PC-3 (cell line): ENCODE results near the gene NTM. TPM values are rescaled to one million over a fixed set of nuclear protein-coding genes. Genes with fewer than 3 reads are reported as not detected.

Experiments
- ATAC-seq: fragments of 200-7000 bp; cut with Tn5 transposase; 2 replicates; pipeline ENCODE4 v1.9.1; 2020; ENCODE audit warnings: mild to moderate bottlenecking, moderate library complexity
- BruUV-seq: library from RNA; stranded (reverse); fragments of 400-500 nt; replicated peaks from 2 replicates; lab custom pipeline; 2021; lab: Mats Ljungman, UMichigan
- CTCF ChIA-PET: fragments of 300-600 bp; sonication (Branson Sonifier 250); formaldehyde crosslinking; loops from one replicate; lab custom pipeline; 2022; ENCODE audit warnings: antibody characterized with exemption; lab: Charles Lee
- POLR2A ChIA-PET: fragments of 300-600 bp; sonication (Branson Sonifier 250); formaldehyde crosslinking; loops from one replicate; lab custom pipeline; 2022; ENCODE audit warnings: antibody characterized with exemption; ENCODE audit not compliant: unreplicated experiment; lab: Charles Lee
- DNase-seq: peaks from one replicate; pipeline ENCODE4 v3.0.0-alpha.2; 2015
- H2AFZ ChIP-seq: fragments of 300-600 bp; sonication (generic); 2 replicates; pipeline ENCODE4 v1.6.0; 2016; ENCODE audit warnings: antibody characterized with exemption, low read length
- H3F3A ChIP-seq: fragments of 300-600 bp; sonication (generic); one replicate; pipeline ENCODE4 v1.6.0; 2017; ENCODE audit warnings: antibody characterized with exemption, low read length, control low read depth, mild to moderate bottlenecking; ENCODE audit not compliant: unreplicated experiment
- H3K27ac ChIP-seq: fragments of 300-600 bp; sonication (generic); 2 replicates; pipeline ENCODE4 v1.5.1; 2016; ENCODE audit warnings: mild to moderate bottlenecking, low read length
- H3K27me3 ChIP-seq: fragments of 300-600 bp; sonication (generic); 2 replicates; pipeline ENCODE4 v1.6.1; 2016; ENCODE audit warnings: low read length, mixed read lengths
- H3K36me3 ChIP-seq: fragments of 300-600 bp; sonication (generic); 2 replicates; pipeline ENCODE4 v1.6.1; 2016; ENCODE audit warnings: low read depth, mixed run types, low read length, mixed read lengths
- H3K4me1 ChIP-seq: fragments of 300-600 bp; sonication (generic); 2 replicates; pipeline ENCODE4 v1.5.1; 2016; ENCODE audit warnings: low read length; ENCODE audit not compliant: insufficient read depth
- H3K4me2 ChIP-seq: fragments of 300-600 bp; sonication (generic); 2 replicates; pipeline ENCODE4 v1.6.0; 2016; ENCODE audit warnings: low read length
- H3K4me3 ChIP-seq: fragments of 300-600 bp; sonication (generic); 2 replicates; pipeline ENCODE4 v1.5.1; 2016; ENCODE audit warnings: mild to moderate bottlenecking, low read length, mixed read lengths
- H3K79me2 ChIP-seq: fragments of 300-600 bp; sonication (generic); 2 replicates; pipeline ENCODE4 v1.6.1; 2017; ENCODE audit warnings: low read length, mixed read lengths
- H3K9ac ChIP-seq: fragments of 300-600 bp; sonication (generic); 2 replicates; pipeline ENCODE4 v1.6.0; 2016; ENCODE audit warnings: mild to moderate bottlenecking, low read length
- H3K9me2 ChIP-seq: fragments of 300-600 bp; sonication (generic); replicated peaks from 2 replicates; pipeline ENCODE4 v1.6.1; 2016; ENCODE audit warnings: mixed run types, low read length, mixed read lengths
- H3K9me3 ChIP-seq: fragments of 300-600 bp; sonication (generic); 2 replicates; pipeline ENCODE4 v1.6.1; 2016; ENCODE audit warnings: low read length, mixed read lengths
- H4K20me1 ChIP-seq: fragments of 300-600 bp; sonication (generic); 2 replicates; pipeline ENCODE4 v1.6.1; 2016; ENCODE audit warnings: low read length, mixed read lengths
- CTCF ChIP-seq: fragments of 300-600 bp; sonication (generic); conservative IDR thresholded peaks from 2 replicates; pipeline ENCODE4 v1.5.1; 2017; ENCODE audit warnings: antibody characterized with exemption, low read depth, mild to moderate bottlenecking, low read length
- EZH2 ChIP-seq: fragments of 300-600 bp; sonication (generic); IDR thresholded peaks from one replicate; pipeline ENCODE4 v1.6.1; 2017; ENCODE audit warnings: antibody characterized with exemption, mild to moderate bottlenecking, low read length; ENCODE audit not compliant: unreplicated experiment
- EZH2phosphoT487 ChIP-seq: fragments of 300-600 bp; sonication (generic); IDR thresholded peaks from 2 replicates; pipeline ENCODE4 v1.6.1; 2018; ENCODE audit warnings: mild to moderate bottlenecking, antibody characterized with exemption, low read length, borderline replicate concordance
- intact Hi-C: fragments of 100-400 bp; cut with micrococcal nuclease; formaldehyde crosslinking; loops from 2 replicates; pipeline ENCODE4 v1.9.0; 2023
- total RNA-seq: library from RNA; depleted of rRNA; stranded (reverse); fragments of >200 nt; gene quantifications from 2 replicates; pipeline ENCODE4 v1.2.3, GENCODE V29; 2014

The NTM gene
- total RNA-seq, 1 experiment from 2014 or later = not detected

- intact Hi-C loops = no loop called here
- ATAC-seq (no peak), DNase-seq (no peak)
- no peak for TF ChIP-seq EZH2phosphoT487
- TF ChIP-seq EZH2 = no peak
- TF ChIP-seq CTCF = no peak
- Histone ChIP-seq H3K4me2 (no peak overlapping the region), H3K27ac (no peak overlapping the region), H2AFZ (no peak overlapping the region), H3K9me3 (0 out of 2 replicates have a peak, but pooled peaks cover 13% of the 10 kb centered on the region), H4K20me1 (no peaks in the 10 kb centered on the region), H3K9ac (no peak overlapping the region), H3K4me1 (peaks cover 12% of the 10 kb centered on the region), H3K9me2 (no peaks in the 10 kb centered on the region), H3K4me3 (no peak overlapping the region), H3F3A (no peaks in the 10 kb centered on the region), H3K79me2 (no peaks in the 10 kb centered on the region), H3K27me3 (no peaks in the 10 kb centered on the region), H3K36me3 (no peaks in the 10 kb centered on the region)
- ChIA-PET CTCF (no interaction called here), POLR2A (no interaction called here)
- no TSS peak for BruUV-seq
Measured at GRCh38 chr11:132022733-132023478, 652.5 kb downstream of the NTM start.

GRCh38 chr11:132024587-132025295 is 654.3 kb downstream of the NTM start:
- no peaks in the 10 kb centered on the region for H3K36me3 ChIP-seq
- peak overlapping the region; percentile 36 for H3K4me2 ChIP-seq
- H4K20me1 ChIP-seq = no peaks in the 10 kb centered on the region
- no TSS peak for BruUV-seq
- TF ChIP-seq EZH2 (no peak), EZH2phosphoT487 (no peak), CTCF (no peak)
- H3F3A ChIP-seq = no peaks in the 10 kb centered on the region
- H3K9me3 ChIP-seq = 0 out of 2 replicates have a peak, but pooled peaks cover 10% of the 10 kb centered on the region
- H2AFZ ChIP-seq = 0 out of 2 replicates have a peak overlapping the region, but pooled peaks have one; percentile 3
- ATAC-seq (peak; percentile 95), DNase-seq (peak; percentile 84)
- no peaks in the 10 kb centered on the region for H3K79me2 ChIP-seq
- H3K27ac ChIP-seq = peak overlapping the region; percentile 44
- no peak overlapping the region for H3K9ac ChIP-seq
- ChIA-PET CTCF (no interaction called here), POLR2A (interaction anchor here (0.6 kb wide), 1 partner anchor 11 kb away, joined by 3 read pairs; no protein-coding TSS in a partner anchor)
- intact Hi-C loops = loop anchor here (5.0 kb wide), 1 partner anchor 157 kb away; no protein-coding TSS in a partner anchor
- no peaks in the 10 kb centered on the region for H3K27me3 ChIP-seq
- no peaks in the 10 kb centered on the region for H3K9me2 ChIP-seq
- H3K4me1 ChIP-seq = peaks cover 12% of the 10 kb centered on the region
- no peak overlapping the region for H3K4me3 ChIP-seq
